Measurements from ENCODE around the gene MAP7.

The MAP7 gene

DNA sequence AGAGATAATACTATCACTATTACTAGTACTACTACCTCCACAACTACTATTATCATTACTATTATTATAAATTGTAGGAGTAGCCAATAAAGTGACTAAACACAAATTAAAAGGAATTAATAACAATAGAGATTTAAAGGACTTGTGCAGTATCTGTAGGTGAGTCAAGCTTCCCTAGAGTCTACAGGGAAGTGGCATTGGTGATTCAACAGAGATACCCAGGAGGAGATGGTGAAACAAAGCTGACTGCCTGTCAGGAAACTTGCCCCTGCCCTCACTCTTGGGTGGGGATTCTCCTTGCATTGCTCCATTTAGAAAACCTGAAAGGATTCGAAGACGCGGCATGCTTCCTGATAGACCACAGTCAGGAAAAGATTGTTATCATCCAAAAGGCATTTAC lies 237.2 kb downstream of the MAP7 start:
- TF ChIP-seq GATA2 (IDR thresholded peaks at IDR 0.05; ENCODE audit: low read depth, low read length): no peak
- TF ChIP-seq GATA3 (IDR thresholded peaks at IDR 0.05; ENCODE audit: low read depth, low read length): no peak

DNA sequence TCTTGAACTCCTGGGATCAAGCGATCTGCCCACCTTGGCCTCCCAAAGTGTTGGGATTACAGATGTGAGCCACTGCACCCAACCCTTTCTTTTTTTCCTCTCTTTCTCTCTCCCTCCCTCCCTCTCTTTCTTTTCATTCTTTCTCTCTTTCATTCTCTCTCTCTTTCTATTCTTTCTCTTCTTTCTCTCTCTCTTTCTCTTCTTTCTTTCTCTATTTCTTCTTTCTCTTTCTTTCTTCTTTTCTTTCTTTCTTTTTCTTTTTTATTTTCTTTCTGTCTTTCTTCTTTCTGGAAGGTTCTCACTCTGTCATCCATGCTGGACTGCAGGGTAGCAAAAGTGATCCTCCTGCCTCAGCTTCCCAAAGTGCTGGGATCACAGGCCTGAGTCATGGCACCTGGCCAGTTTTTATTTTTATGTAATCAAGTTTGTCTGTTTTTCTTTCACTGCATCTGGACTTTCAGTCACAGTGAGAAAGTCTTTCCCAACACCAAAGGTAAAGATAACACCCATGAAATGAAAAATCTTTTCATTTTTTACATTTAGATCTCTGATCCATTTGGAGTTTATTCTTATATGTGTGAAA lies 240.4 kb downstream of the MAP7 start:
- TF ChIP-seq GATA2 (IDR thresholded peaks at IDR 0.05; ENCODE audit: low read depth, low read length): no peak
- no peak for TF ChIP-seq GATA3 (IDR thresholded peaks at IDR 0.05; ENCODE audit: low read depth, low read length)

DNA sequence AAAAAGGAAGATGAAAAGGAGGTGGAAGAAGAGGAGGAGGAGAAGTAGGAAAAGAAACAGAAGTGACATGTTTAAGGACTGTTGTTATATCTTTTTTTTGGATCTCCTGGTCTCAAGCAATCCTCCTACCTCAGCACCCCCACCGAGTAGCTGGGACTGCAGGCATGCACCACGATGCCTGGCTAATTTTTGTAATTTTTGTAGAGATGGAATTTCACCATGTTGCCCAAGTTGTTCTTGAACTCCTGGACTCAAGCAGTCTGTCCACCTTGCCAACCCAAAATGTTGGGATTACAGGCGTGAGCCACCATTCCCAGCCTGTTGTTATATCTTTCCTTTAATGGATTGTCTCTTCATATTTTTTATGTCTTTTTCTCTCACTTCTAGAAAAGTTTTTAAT lies 241.1 kb downstream of the MAP7 start:
- TF ChIP-seq GATA3 (IDR thresholded peaks at IDR 0.05; ENCODE audit: low read depth, low read length) (no peak), GATA2 (IDR thresholded peaks at IDR 0.05; ENCODE audit: low read depth, low read length) (no peak)

DNA sequence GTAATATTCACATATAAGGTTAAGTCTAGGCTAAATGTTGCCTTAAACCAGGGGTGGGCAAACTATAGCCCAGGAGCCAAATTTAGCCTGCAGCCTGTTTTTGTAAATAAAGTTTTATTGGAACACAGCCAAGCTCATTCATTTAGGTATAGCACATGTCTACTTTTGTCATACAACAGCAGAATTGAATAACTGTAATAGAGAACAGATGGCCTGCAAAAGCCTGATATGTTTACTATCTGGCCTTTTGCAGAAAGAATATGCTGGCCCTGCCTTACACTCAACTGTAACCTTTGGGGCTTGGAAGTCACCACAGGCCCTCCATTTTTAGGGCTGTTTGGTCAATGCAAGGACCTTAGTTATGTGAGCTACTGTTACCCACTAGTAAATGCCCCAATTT lies 242.9 kb downstream of the MAP7 start:
- TF ChIP-seq GATA3 (IDR thresholded peaks at IDR 0.05; ENCODE audit: low read depth, low read length) (no peak), GATA2 (IDR thresholded peaks at IDR 0.05; ENCODE audit: low read depth, low read length) (no peak)

DNA sequence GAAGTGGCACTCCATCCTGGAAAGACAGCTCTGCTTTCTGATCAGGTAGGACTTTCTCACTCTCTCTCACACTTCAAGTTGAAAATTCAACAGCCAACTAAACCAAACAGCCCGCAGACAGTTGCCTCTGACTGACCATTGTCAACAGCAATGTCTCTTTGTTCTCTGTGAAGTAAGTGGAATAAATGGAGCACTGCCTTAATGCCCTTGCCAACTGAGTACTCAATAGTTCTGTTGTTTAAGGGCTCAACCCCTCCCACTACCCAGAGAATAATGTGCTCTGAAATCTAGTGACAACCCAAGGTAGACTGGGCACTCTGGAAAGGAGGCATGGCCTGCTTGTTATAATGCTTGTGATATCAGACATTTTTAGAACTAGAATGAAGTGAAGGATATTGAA lies 243.8 kb downstream of the MAP7 start:
- TF ChIP-seq GATA2 (IDR thresholded peaks at IDR 0.05; ENCODE audit: low read depth, low read length) (no peak), GATA3 (IDR thresholded peaks at IDR 0.05; ENCODE audit: low read depth, low read length) (no peak)

DNA sequence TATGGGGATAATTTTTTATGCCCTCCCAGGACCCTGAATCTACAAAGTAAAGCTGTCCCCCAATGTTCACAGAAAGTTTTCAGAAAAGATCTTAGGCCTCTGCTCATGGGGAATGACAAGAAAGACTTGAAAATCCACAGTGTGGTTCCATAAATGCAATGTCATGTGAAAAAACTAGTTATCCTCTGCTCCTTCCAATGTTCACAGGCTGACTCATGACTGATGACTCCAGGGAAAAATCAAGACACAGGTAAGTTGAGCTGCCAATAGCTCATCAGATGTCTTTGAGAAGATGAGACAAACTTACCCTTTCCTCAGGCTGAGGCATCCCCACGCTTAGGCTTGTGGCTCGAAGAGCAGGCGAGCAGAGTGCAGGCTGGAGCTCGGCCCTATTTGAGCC lies 245.8 kb downstream of the MAP7 start:
- no peak for TF ChIP-seq GATA2 (IDR thresholded peaks at IDR 0.05; ENCODE audit: low read depth, low read length)
- no peak for TF ChIP-seq GATA3 (IDR thresholded peaks at IDR 0.05; ENCODE audit: low read depth, low read length)

DNA sequence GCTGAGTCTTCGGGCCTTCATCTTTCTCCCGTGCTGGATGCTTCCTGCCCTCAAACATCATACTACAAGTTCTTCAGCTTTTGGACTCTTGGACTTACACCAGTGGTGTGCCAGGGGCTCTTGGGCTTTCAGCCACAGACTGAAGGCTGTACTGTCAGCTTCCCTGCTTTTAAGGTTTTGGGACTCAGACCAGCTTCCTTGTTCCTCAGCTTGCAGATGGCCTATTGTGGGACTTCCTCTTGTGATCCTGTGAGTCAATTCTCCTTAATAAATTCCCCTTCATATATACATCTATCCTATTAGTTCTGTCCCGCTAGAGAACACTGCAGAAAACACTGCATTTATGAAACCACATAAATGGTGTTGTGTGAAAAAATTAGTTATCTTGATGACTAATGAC lies 246.7 kb downstream of the MAP7 start:
- TF ChIP-seq GATA3 (IDR thresholded peaks at IDR 0.05; ENCODE audit: low read depth, low read length) (no peak), GATA2 (IDR thresholded peaks at IDR 0.05; ENCODE audit: low read depth, low read length) (no peak)

DNA sequence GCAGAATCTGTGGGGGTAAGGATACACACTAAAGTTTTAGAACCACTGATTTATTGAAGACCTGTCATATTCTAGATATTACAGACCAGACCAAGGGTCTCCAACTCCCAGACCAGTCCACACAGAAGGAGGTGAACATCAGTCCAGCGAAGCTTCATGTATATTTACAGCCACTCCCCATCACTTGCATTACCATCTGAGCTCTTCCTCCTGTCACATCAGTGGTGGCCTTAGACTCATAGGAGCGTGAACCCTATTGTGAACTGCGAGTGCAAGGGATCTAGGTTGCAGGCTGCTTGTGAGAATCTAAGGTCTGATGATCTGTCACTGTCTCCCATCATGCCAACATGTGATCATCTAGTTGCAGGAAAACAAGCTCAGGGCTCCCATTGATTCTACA lies 255.6 kb downstream of the MAP7 start:
- TF ChIP-seq GATA3 (IDR thresholded peaks at IDR 0.05; ENCODE audit: low read depth, low read length) (no peak), GATA2 (IDR thresholded peaks at IDR 0.05; ENCODE audit: low read depth, low read length) (no peak)
